ENCODE data around the gene ING3. TPM values are rescaled to one million over a fixed set of nuclear protein-coding genes. Genes with fewer than 3 reads are reported as not detected.
A peak's percentile ranks its signal among the peaks of the same experiment; 100 is the strongest.

ING3 gene
- total and polyA plus RNA-seq, 9 donors = 10.1 to 19.5 (median 17.0) TPM

- Histone ChIP-seq H3K4me1 (ENCODE audit: insufficient read depth) (no peaks in the 10 kb centered on the region), H3K36me3 (no peaks in the 10 kb centered on the region), H3K27me3 (no peaks in the 10 kb centered on the region), H3K9me3 (no peaks in the 10 kb centered on the region), H3K4me3 (no peak overlapping the region), H3K27ac (peak overlapping the region in 1 of 2 donors; percentile 50)
- intact Hi-C loops (cut with DNase I) = loop anchor here in 3 of 4 donors (5.0 kb wide), 3 partner anchors 90 to 115 kb away; no protein-coding TSS in a partner anchor
- DNase-seq = no peak
- TF ChIP-seq POLR2A (IDR thresholded peaks at IDR 0.05) (no peak), CTCF (IDR thresholded peaks at IDR 0.05) (no peak), EP300 (IDR thresholded peaks at IDR 0.05) (no peak)
- WGBS, 3 donors = 0 to 1% (median 1%) methylated on average over 3 of the region's 3 CpGs
Measured at GRCh38 chr7:120987280-120987679, 36.7 kb downstream of the ING3 start.

GRCh38 chr7:120987683-120988590 lies 37.4 kb downstream of the ING3 start:
- intact Hi-C loops (cut with DNase I) = loop anchor here (2.0 to 5.0 kb wide), 4 partner anchors 89 to 114 kb away; no protein-coding TSS in a partner anchor
- H3K4me1 ChIP-seq (ENCODE audit: insufficient read depth) = no peaks in the 10 kb centered on the region
- peak overlapping the region; percentile 43 for H3K4me3 ChIP-seq
- peak overlapping the region; percentile 79 to 87 for H3K27ac ChIP-seq
- TF ChIP-seq CTCF (IDR thresholded peaks at IDR 0.05) (peak; percentile 83 to 94 (median 89)), EP300 (IDR thresholded peaks at IDR 0.05) (no peak), POLR2A (IDR thresholded peaks at IDR 0.05) (no peak)
- WGBS, 3 donors = 0 to 1% (median 1%) methylated on average over 12 of the region's 12 CpGs
- no peaks in the 10 kb centered on the region for H3K36me3 ChIP-seq
- peak; percentile 91 to 94 (median 93) for DNase-seq
- no peaks in the 10 kb centered on the region for H3K27me3 ChIP-seq
- H3K9me3 ChIP-seq = no peaks in the 10 kb centered on the region

GRCh38 chr7:120988591-120989256 lies 38.1 kb downstream of the ING3 start, which contains the start of gene CPED1:
Gene CPED1 (plus strand): TSS chr7:120988711. CDS start chr7:120989622, 911 bp downstream.
- DNase-seq = peak; percentile 79 to 87 (median 80)
- no peaks in the 10 kb centered on the region for H3K36me3 ChIP-seq
- H3K9me3 ChIP-seq = no peaks in the 10 kb centered on the region
- peak within 1 kb of the TSS; percentile 79 to 87 for H3K27ac ChIP-seq
- H3K4me3 ChIP-seq = peak within 1 kb of the TSS; percentile 43
- intact Hi-C loops (cut with DNase I) = loop anchor here (2.0 to 5.0 kb wide), 4 partner anchors 89 to 114 kb away; no protein-coding TSS in a partner anchor
- peaks cover 3% of the 10 kb centered on the region for H3K4me1 ChIP-seq (ENCODE audit: insufficient read depth)
- TF ChIP-seq EP300 (IDR thresholded peaks at IDR 0.05) (no peak), POLR2A (IDR thresholded peaks at IDR 0.05) (peak; percentile 23)
- no peaks in the 10 kb centered on the region for H3K27me3 ChIP-seq
- 0 to 3% (median 2%) methylated on average over 27 of the region's 27 CpGs for WGBS, 3 donors

- peaks cover 6% of the 10 kb centered on the region for H3K4me1 ChIP-seq (ENCODE audit: insufficient read depth)
Measured at GRCh38 chr7:120989257-120990220, 39.0 kb downstream of the ING3 start.

More at GRCh38 chr7:120989257-120990220, 39.0 kb downstream of the ING3 start:
- no peaks in the 10 kb centered on the region for H3K9me3 ChIP-seq
- TF ChIP-seq EP300 (IDR thresholded peaks at IDR 0.05) (no peak), POLR2A (IDR thresholded peaks at IDR 0.05) (no peak), CTCF (IDR thresholded peaks at IDR 0.05) (no peak)
- H3K27me3 ChIP-seq = no peaks in the 10 kb centered on the region
- H3K36me3 ChIP-seq = no peaks in the 10 kb centered on the region
- peak; percentile 37 to 72 (median 48) for DNase-seq
- peak overlapping the region; percentile 43 for H3K4me3 ChIP-seq
- 1 to 5% (median 3%) methylated on average over 15 of the region's 15 CpGs for WGBS, 3 donors
- intact Hi-C loops (cut with DNase I) = loop anchor here (2.0 to 5.0 kb wide), 4 partner anchors 88 to 113 kb away; no protein-coding TSS in a partner anchor
- H3K27ac ChIP-seq = peak overlapping the region; percentile 79 to 87

Measured in ovary (tissue), 9 donors.